Skin of body (tissue), 2 donors: Measurements from ENCODE around the gene GLB1L. TPM values are rescaled to one million over a fixed set of nuclear protein-coding genes. Genes with fewer than 3 reads are reported as not detected.

Experiments used
- DNase-seq: peaks from one replicate; lab custom pipeline; 2025; lab: John Stamatoyannopoulos, UW
- total RNA-seq: library from RNA; depleted of rRNA; stranded (reverse); fragments of >200 nt; gene quantifications from one replicate; pipeline ENCODE4 v1.2.3, GENCODE V29; 2014

GLB1L gene
- total RNA-seq, 1 donor from 2014 or later: 6.8 TPM

GRCh38 chr2:219253753-219254589 lies 8.7 kb upstream of the GLB1L start, which contains the start of gene TUBA4A:
Gene TUBA4A (minus strand): TSS chr2:219253918. CDS start chr2:219253858, 60 bp downstream.
- no peak for DNase-seq

- no peak for DNase-seq
These were observed 7.9 kb upstream of the GLB1L start, which contains the start of gene TUBA4B for GRCh38 chr2:219252900-219253752. Gene TUBA4B (plus strand): TSS chr2:219253243. CDS start chr2:219253408, 165 bp downstream.

GRCh38 chr2:219252570-219252899 lies 7.3 kb upstream of the GLB1L start:
- DNase-seq: no peak

- DNase-seq: no peak
These were observed 6.8 kb upstream of the GLB1L start for GRCh38 chr2:219252084-219252483.

- DNase-seq: no peak
These were observed 6.4 kb upstream of the GLB1L start for GRCh38 chr2:219251656-219252055.

- no peak for DNase-seq
These were observed 5.0 kb upstream of the GLB1L start for GRCh38 chr2:219250049-219250781.

- DNase-seq: peak; percentile 48
These were observed 4.1 kb upstream of the GLB1L start for GRCh38 chr2:219249203-219249980.

- DNase-seq: no peak
These were observed 3.6 kb upstream of the GLB1L start for GRCh38 chr2:219248845-219249202.

- no peak for DNase-seq
These were observed 2.7 kb upstream of the GLB1L start for GRCh38 chr2:219247678-219248642.

GRCh38 chr2:219246559-219246958 lies 1.3 kb upstream of the GLB1L start:
- DNase-seq: no peak

- DNase-seq: no peak
These were observed 621 bp upstream of the GLB1L start for GRCh38 chr2:219245899-219246230.

GRCh38 chr2:219244789-219245147 lies 476 bp downstream of the GLB1L start:
- no peak for DNase-seq

GRCh38 chr2:219243291-219243761 lies 1.9 kb downstream of the GLB1L start:
- DNase-seq: no peak

- no peak for DNase-seq
These were observed 10.9 kb downstream of the GLB1L start for GRCh38 chr2:219234331-219234730.

- DNase-seq: no peak
These were observed 15.1 kb downstream of the GLB1L start for GRCh38 chr2:219230059-219230540.

GRCh38 chr2:219229305-219230058 lies 15.8 kb downstream of the GLB1L start, which contains the start of the genes ANKZF1 and ATG9A:
Gene ANKZF1 (plus strand): TSS chr2:219229806. CDS start chr2:219230258, 452 bp downstream.
Gene ATG9A (minus strand): TSS chr2:219229636. CDS start chr2:219228024, 1,612 bp downstream.
- peak; percentile 98 for DNase-seq

- DNase-seq: no peak
These were observed 16.3 kb downstream of the GLB1L start for GRCh38 chr2:219228911-219229304.

GRCh38 chr2:219228041-219228910 lies 17.0 kb downstream of the GLB1L start:
- DNase-seq: no peak
